A673 (cell line): Measurements from ENCODE around the gene TAF4. TPM values are rescaled to one million over a fixed set of nuclear protein-coding genes. Genes with fewer than 3 reads are reported as not detected.

Experiments
- BruUV-seq: library from RNA; stranded (reverse); fragments of 400-500 nt; replicated peaks from 2 replicates; lab custom pipeline; 2021; lab: Mats Ljungman, UMichigan
- CTCF ChIA-PET: fragments of 300-600 bp; sonication (Branson Sonifier 250); formaldehyde crosslinking; loops from one replicate; lab custom pipeline; 2022; ENCODE audit warnings: antibody characterized with exemption; lab: Charles Lee
- POLR2A ChIA-PET: fragments of 300-600 bp; sonication (Branson Sonifier 250); formaldehyde crosslinking; loops from one replicate; lab custom pipeline; 2022; ENCODE audit warnings: antibody characterized with exemption; ENCODE audit not compliant: low non-redundant PET; lab: Charles Lee
- DNase-seq: peaks from one replicate; pipeline ENCODE4 v3.0.0-alpha.2; 2015; ENCODE audit warnings: low spot score
- H3K27ac ChIP-seq: fragments of 200-600 bp; sonication (generic); 2 replicates; pipeline ENCODE4 v1.5.1; 2016; ENCODE audit warnings: mixed run types, low read depth, mild to moderate bottlenecking, mixed read lengths, antibody characterized with exemption, low read length; ENCODE audit not compliant: poor library complexity, severe bottlenecking
- H3K27me3 ChIP-seq: fragments of 200-600 bp; sonication (generic); replicated peaks from 2 replicates; pipeline ENCODE4 v1.6.1; 2017; ENCODE audit warnings: mixed run types, low read depth, mild to moderate bottlenecking, mixed read lengths, antibody characterized with exemption, low read length; ENCODE audit not compliant: insufficient read depth, poor library complexity
- H3K36me3 ChIP-seq: fragments of 200-600 bp; sonication (generic); 2 replicates; pipeline ENCODE4 v1.6.1; 2016; ENCODE audit warnings: mixed run types, mild to moderate bottlenecking, mixed read lengths, antibody characterized with exemption, low read length; ENCODE audit not compliant: insufficient read depth, poor library complexity, severe bottlenecking
- H3K4me1 ChIP-seq: fragments of 200-600 bp; sonication (generic); 2 replicates; pipeline ENCODE4 v1.6.1; 2017; ENCODE audit warnings: mixed run types, mild to moderate bottlenecking, mixed read lengths, antibody characterized with exemption, low read length; ENCODE audit not compliant: insufficient read depth, poor library complexity, severe bottlenecking
- H3K4me3 ChIP-seq: fragments of 200-600 bp; sonication (generic); 2 replicates; pipeline ENCODE4 v1.5.1; 2016; ENCODE audit warnings: low read depth, mixed run types, mild to moderate bottlenecking, mixed read lengths, low read length; ENCODE audit not compliant: poor library complexity, severe bottlenecking
- H3K9me3 ChIP-seq: fragments of 200-600 bp; sonication (generic); 2 replicates; pipeline ENCODE4 v1.6.1; 2016; ENCODE audit warnings: mixed run types, low read depth, mild to moderate bottlenecking, mixed read lengths, antibody characterized with exemption, low read length; ENCODE audit not compliant: poor library complexity, severe bottlenecking
- CTCF ChIP-seq: fragments of 300-800, 200-600 bp; sonication (generic); conservative IDR thresholded peaks from 2 replicates; pipeline ENCODE4 v1.5.1; 2017; ENCODE audit warnings: low read depth, mild to moderate bottlenecking, antibody characterized with exemption, low read length, moderate library complexity, mixed read lengths
- EZH2 ChIP-seq: fragments of 200-600 bp; sonication (generic); IDR thresholded peaks from 2 replicates; pipeline ENCODE4 v1.6.1; 2017; ENCODE audit warnings: borderline replicate concordance, low read depth, mild to moderate bottlenecking, mixed read lengths, antibody characterized with exemption, low read length; ENCODE audit not compliant: poor library complexity, severe bottlenecking
- intact Hi-C: fragments of 100-400 bp; cut with micrococcal nuclease; formaldehyde crosslinking; loops from one replicate; pipeline ENCODE4 v1.10.0; 2022; ENCODE audit not compliant: unreplicated experiment
- total RNA-seq: library from RNA; stranded (reverse); gene quantifications from 2 replicates; pipeline ENCODE4 v1.2.3, GENCODE V29; 2021

TAF4 gene
- total RNA-seq, 1 experiment from 2014 or later: 37.0 TPM

- no peaks in the 10 kb centered on the region for H3K9me3 ChIP-seq
- no peak for DNase-seq
- TF ChIP-seq CTCF (no peak), EZH2 (no peak)
- ChIA-PET CTCF (interaction anchor here (0.6 kb wide), 1 partner anchor 38 kb away, joined by 4 read pairs; no protein-coding TSS in a partner anchor), POLR2A (no interaction called here)
- intact Hi-C loops: no loop called here
- no peak overlapping the region for H3K27ac ChIP-seq
- no peaks in the 10 kb centered on the region for H3K27me3 ChIP-seq
- H3K36me3 ChIP-seq: no peaks in the 10 kb centered on the region
- BruUV-seq: no TSS peak
- H3K4me3 ChIP-seq: no peak overlapping the region
- H3K4me1 ChIP-seq: peaks cover 4% of the 10 kb centered on the region
Observed at GRCh38 chr20:62014889-62015537, 50.7 kb downstream of the TAF4 start.

GRCh38 chr20:62014488-62014775 lies 51.2 kb downstream of the TAF4 start:
- no peaks in the 10 kb centered on the region for H3K27me3 ChIP-seq
- peaks cover 4% of the 10 kb centered on the region for H3K4me1 ChIP-seq
- BruUV-seq: no TSS peak
- H3K27ac ChIP-seq: no peak overlapping the region
- no peaks in the 10 kb centered on the region for H3K9me3 ChIP-seq
- H3K4me3 ChIP-seq: no peak overlapping the region
- intact Hi-C loops: no loop called here
- H3K36me3 ChIP-seq: peaks cover 5% of the 10 kb centered on the region
- ChIA-PET CTCF (no interaction called here), POLR2A (no interaction called here)
- no peak for DNase-seq
- TF ChIP-seq EZH2: no peak
- TF ChIP-seq CTCF: no peak

- intact Hi-C loops: no loop called here
- TF ChIP-seq CTCF: no peak
- TF ChIP-seq EZH2: no peak
- DNase-seq: no peak
- peaks cover 4% of the 10 kb centered on the region for H3K4me1 ChIP-seq
- CTCF ChIA-PET: no interaction called here
- H3K36me3 ChIP-seq: peaks cover 21% of the 10 kb centered on the region
- no TSS peak for BruUV-seq
- H3K27ac ChIP-seq: no peak overlapping the region
- H3K27me3 ChIP-seq: no peaks in the 10 kb centered on the region
- no peaks in the 10 kb centered on the region for H3K9me3 ChIP-seq
- H3K4me3 ChIP-seq: no peak overlapping the region
- POLR2A ChIA-PET: no interaction called here
Observed at GRCh38 chr20:62012631-62013030, 53.0 kb downstream of the TAF4 start.
